ENCODE data around the gene TRPM7.

Gene TRPM7

GRCh38 chr15:50549326-50549725 is 137.3 kb downstream of the TRPM7 start:
- Histone ChIP-seq H3K27me3 (replicated peaks) (no peaks in the 10 kb centered on the region), H3K27ac (no peak overlapping the region), H3K4me3 (ENCODE audit: low read depth, low read length) (no peak overlapping the region), H3K36me3 (replicated peaks) (no peaks in the 10 kb centered on the region)
- in situ Hi-C loops (cut with HindIII; ENCODE audit: low pct_ligation_motif_present, low sequenced_read_pairs), result no loop called here
- no peak for DNase-seq
- TF ChIP-seq CTCF (IDR thresholded peaks at IDR 0.05; ENCODE audit: low read depth, low read length, missing control alignments), result no peak

DNA sequence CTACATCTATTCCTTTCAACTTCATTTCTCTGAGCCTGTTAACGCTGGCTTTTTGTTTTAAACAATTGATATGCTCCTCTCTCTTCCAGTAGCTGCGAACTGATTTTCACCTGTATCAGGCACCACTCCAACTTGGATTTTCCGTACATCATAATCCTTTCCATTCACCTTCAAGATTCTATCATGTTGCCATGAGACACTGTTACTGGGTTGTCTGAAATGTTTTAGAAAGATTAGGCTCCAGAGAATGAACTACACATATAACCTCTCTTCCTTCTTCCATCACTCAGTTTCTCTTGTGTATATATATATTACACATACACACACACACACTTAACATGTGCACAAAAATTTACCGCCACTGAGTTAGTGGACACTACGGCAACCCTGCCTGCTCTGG is 140.0 kb downstream of the TRPM7 start, which contains the start of gene USP50:
Gene USP50, minus strand, starts transcription at position 101 of the 400 bp plus-strand sequence. CDS start 141 bp downstream, outside the sequence.
- Histone ChIP-seq H3K4me3 (ENCODE audit: low read depth, low read length) (no peak within 1 kb of the TSS), H3K27me3 (replicated peaks) (no peaks in the 10 kb centered on the region), H3K36me3 (replicated peaks) (no peaks in the 10 kb centered on the region), H3K27ac (no peak within 1 kb of the TSS)
- TF ChIP-seq CTCF (IDR thresholded peaks at IDR 0.05; ENCODE audit: low read depth, low read length, missing control alignments), result no peak
- DNase-seq, result no peak
- in situ Hi-C loops (cut with HindIII; ENCODE audit: low pct_ligation_motif_present, low sequenced_read_pairs), result no loop called here

- Histone ChIP-seq H3K27ac (no peak overlapping the region), H3K27me3 (replicated peaks) (no peaks in the 10 kb centered on the region), H3K36me3 (replicated peaks) (no peaks in the 10 kb centered on the region), H3K4me3 (ENCODE audit: low read depth, low read length) (no peak overlapping the region)
- no peak for TF ChIP-seq CTCF (IDR thresholded peaks at IDR 0.05; ENCODE audit: low read depth, low read length, missing control alignments)
- no peak for DNase-seq
- in situ Hi-C loops (cut with HindIII; ENCODE audit: low pct_ligation_motif_present, low sequenced_read_pairs), result no loop called here
Measured at GRCh38 chr15:50544368-50544767, 142.2 kb downstream of the TRPM7 start.

- no peak overlapping the region for H3K27ac ChIP-seq
- in situ Hi-C loops (cut with HindIII; ENCODE audit: low pct_ligation_motif_present, low sequenced_read_pairs), result no loop called here
- H3K4me3 ChIP-seq (ENCODE audit: low read depth, low read length), result no peak overlapping the region
- DNase-seq, result no peak
- H3K36me3 ChIP-seq (replicated peaks), result no peaks in the 10 kb centered on the region
- TF ChIP-seq CTCF (IDR thresholded peaks at IDR 0.05; ENCODE audit: low read depth, low read length, missing control alignments), result no peak
- no peaks in the 10 kb centered on the region for H3K27me3 ChIP-seq (replicated peaks)
Measured at GRCh38 chr15:50543556-50543955, 143.0 kb downstream of the TRPM7 start.

GRCh38 chr15:50542887-50543210 is 143.7 kb downstream of the TRPM7 start:
- Histone ChIP-seq H3K4me3 (ENCODE audit: low read depth, low read length) (no peak overlapping the region), H3K36me3 (replicated peaks) (no peaks in the 10 kb centered on the region), H3K27me3 (replicated peaks) (no peaks in the 10 kb centered on the region), H3K27ac (no peak overlapping the region)
- in situ Hi-C loops (cut with HindIII; ENCODE audit: low pct_ligation_motif_present, low sequenced_read_pairs), result no loop called here
- no peak for DNase-seq
- no peak for TF ChIP-seq CTCF (IDR thresholded peaks at IDR 0.05; ENCODE audit: low read depth, low read length, missing control alignments)

- DNase-seq, result no peak
- no peak overlapping the region for H3K4me3 ChIP-seq (ENCODE audit: low read depth, low read length)
- TF ChIP-seq CTCF (IDR thresholded peaks at IDR 0.05; ENCODE audit: low read depth, low read length, missing control alignments), result no peak
- in situ Hi-C loops (cut with HindIII; ENCODE audit: low pct_ligation_motif_present, low sequenced_read_pairs), result no loop called here
- no peaks in the 10 kb centered on the region for H3K27me3 ChIP-seq (replicated peaks)
- no peaks in the 10 kb centered on the region for H3K36me3 ChIP-seq (replicated peaks)
- H3K27ac ChIP-seq, result no peak overlapping the region
Measured at GRCh38 chr15:50531766-50532165, 154.8 kb downstream of the TRPM7 start.

Data from brain microvascular endothelial cell (primary cell).